Bronchial epithelial cell (primary cell): ENCODE results near the gene ANTXRL. TPM values are rescaled to one million over a fixed set of nuclear protein-coding genes. Genes with fewer than 3 reads are reported as not detected.
"Not testable (repeated sequence)": the region's sequence is repeated elsewhere in the genome, so short reads cannot be mapped to it uniquely, and the experiment has no call there.

Experiments used
- DNase-seq: peaks from one replicate; pipeline ENCODE4 v3.0.0-alpha.2; 2010; ENCODE audit warnings: low read depth
- FAIRE-seq: peaks from 2 replicates; lab custom pipeline; 2011; peaks lifted over from hg19 to GRCh38; lab: Jason Lieb, UNC
- H3K27me3 ChIP-seq: 2 replicates; pipeline ENCODE4 v1.5.1; 2011; ENCODE audit warnings: low read length; ENCODE audit not compliant: control insufficient read depth, insufficient read depth
- H3K36me3 ChIP-seq: 2 replicates; pipeline ENCODE4 v1.5.1; 2011; ENCODE audit warnings: low read length; ENCODE audit not compliant: control insufficient read depth, insufficient read depth
- H3K4me3 ChIP-seq: 2 replicates; pipeline ENCODE4 v1.5.1; 2011; ENCODE audit warnings: mild to moderate bottlenecking, low read depth, low read length, control low read depth
- total RNA-seq: library from RNA; depleted of rRNA; stranded (reverse); fragments of >200 nt; gene quantifications from 2 replicates; pipeline ENCODE4 v1.2.1, GENCODE V29; 2014
- TF ChIP-seq, protein P1 (sequence below): IDR thresholded peaks from 2 replicates; pipeline ENCODE4 v1.5.1; 2011; ENCODE audit warnings: mild to moderate bottlenecking, moderate library complexity, low read length, control low read depth, inconsistent platforms; ENCODE audit not compliant: insufficient read depth, severe bottlenecking

ANTXRL gene
- total RNA-seq, 1 donor from 2014 or later = not detected

GRCh38 chr10:46245381-46245900, 41.4 kb upstream of the ANTXRL start:
- DNase-seq = no peak
- Histone ChIP-seq H3K27me3 (no peaks in the 10 kb centered on the region), H3K36me3 (no peaks in the 10 kb centered on the region), H3K4me3 (no peak overlapping the region)
- TF ChIP-seq, protein P1, sequence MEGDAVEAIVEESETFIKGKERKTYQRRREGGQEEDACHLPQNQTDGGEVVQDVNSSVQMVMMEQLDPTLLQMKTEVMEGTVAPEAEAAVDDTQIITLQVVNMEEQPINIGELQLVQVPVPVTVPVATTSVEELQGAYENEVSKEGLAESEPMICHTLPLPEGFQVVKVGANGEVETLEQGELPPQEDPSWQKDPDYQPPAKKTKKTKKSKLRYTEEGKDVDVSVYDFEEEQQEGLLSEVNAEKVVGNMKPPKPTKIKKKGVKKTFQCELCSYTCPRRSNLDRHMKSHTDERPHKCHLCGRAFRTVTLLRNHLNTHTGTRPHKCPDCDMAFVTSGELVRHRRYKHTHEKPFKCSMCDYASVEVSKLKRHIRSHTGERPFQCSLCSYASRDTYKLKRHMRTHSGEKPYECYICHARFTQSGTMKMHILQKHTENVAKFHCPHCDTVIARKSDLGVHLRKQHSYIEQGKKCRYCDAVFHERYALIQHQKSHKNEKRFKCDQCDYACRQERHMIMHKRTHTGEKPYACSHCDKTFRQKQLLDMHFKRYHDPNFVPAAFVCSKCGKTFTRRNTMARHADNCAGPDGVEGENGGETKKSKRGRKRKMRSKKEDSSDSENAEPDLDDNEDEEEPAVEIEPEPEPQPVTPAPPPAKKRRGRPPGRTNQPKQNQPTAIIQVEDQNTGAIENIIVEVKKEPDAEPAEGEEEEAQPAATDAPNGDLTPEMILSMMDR = no peak
- FAIRE-seq = no peak

GRCh38 chr10:46246400-46247180, 40.2 kb upstream of the ANTXRL start:
- not testable (repeated sequence) for DNase-seq, H3K4me3 ChIP-seq, H3K27me3 ChIP-seq, H3K36me3 ChIP-seq, FAIRE-seq

GRCh38 chr10:46247181-46247475, 39.7 kb upstream of the ANTXRL start:
- no peaks in the 10 kb centered on the region for H3K27me3 ChIP-seq
- DNase-seq (no peak), FAIRE-seq (no peak)
- no peak overlapping the region for H3K4me3 ChIP-seq
- TF ChIP-seq, protein P1 = no peak
- H3K36me3 ChIP-seq = no peaks in the 10 kb centered on the region

GRCh38 chr10:46247808-46248569, 38.8 kb upstream of the ANTXRL start:
- no peaks in the 10 kb centered on the region for H3K36me3 ChIP-seq
- no peaks in the 10 kb centered on the region for H3K27me3 ChIP-seq
- no peak overlapping the region for H3K4me3 ChIP-seq
- DNase-seq (no peak), FAIRE-seq (no peak)
- TF ChIP-seq, protein P1 = no peak

DNA sequence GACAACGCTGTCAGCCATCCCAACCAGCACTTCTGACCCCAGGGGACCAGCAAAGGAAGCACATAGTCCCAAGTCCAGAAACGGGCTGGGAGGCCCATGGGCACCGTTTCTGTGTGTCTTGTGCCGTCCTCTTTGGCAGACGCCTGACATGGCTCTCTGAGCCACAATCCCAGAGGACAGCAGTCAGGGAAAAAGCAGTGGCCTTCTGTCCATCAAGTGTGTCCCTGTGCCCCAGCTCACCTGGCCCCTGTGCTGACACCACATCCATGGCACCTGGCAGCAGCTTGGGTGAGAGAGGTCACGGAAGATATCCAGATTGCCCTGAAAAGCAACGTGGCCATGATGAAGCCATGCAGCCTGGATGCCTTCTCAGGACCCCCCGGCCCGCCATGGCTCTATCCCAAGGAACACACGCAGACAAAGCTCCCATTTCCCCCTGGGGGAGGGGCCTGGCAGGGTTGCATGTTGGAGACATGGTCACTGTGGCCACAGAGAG, 38.1 kb upstream of the ANTXRL start:
- DNase-seq (no peak), FAIRE-seq (no peak)
- Histone ChIP-seq H3K36me3 (no peaks in the 10 kb centered on the region), H3K4me3 (no peak overlapping the region), H3K27me3 (no peaks in the 10 kb centered on the region)
- TF ChIP-seq, protein P1 = no peak

GRCh38 chr10:46249617-46250344, 37.0 kb upstream of the ANTXRL start:
- not testable (repeated sequence) for FAIRE-seq, DNase-seq, H3K36me3 ChIP-seq, H3K27me3 ChIP-seq, H3K4me3 ChIP-seq
